HCT116 (cell line): Measurements from ENCODE around the gene FPR1. TPM values are rescaled to one million over a fixed set of nuclear protein-coding genes. Genes with fewer than 3 reads are reported as not detected.

ENCODE experiments used
- ATAC-seq: fragments of 200-7000 bp; cut with Tn5 transposase; 2 replicates; pipeline ENCODE4 v1.9.1; 2020; ENCODE audit warnings: mild to moderate bottlenecking, moderate library complexity
- BruUV-seq: library from RNA; stranded (reverse); fragments of 400-500 nt; replicated peaks from 2 replicates; lab custom pipeline; 2021; lab: Mats Ljungman, UMichigan
- CTCF ChIA-PET: fragments of 300-600 bp; sonication (Branson Sonifier 250); formaldehyde crosslinking; loops from one replicate; lab custom pipeline; 2021; ENCODE audit warnings: antibody characterized with exemption; lab: Charles Lee
- POLR2A ChIA-PET: fragments of 300-600, 350-600 bp; sonication (Branson Sonifier 250); formaldehyde crosslinking; loops from one replicate; lab custom pipeline; 2021; ENCODE audit warnings: antibody characterized with exemption; lab: Charles Lee
- RAD21 ChIA-PET, 2 experiments: fragments of 300-600 bp; sonication (Branson Sonifier 250); formaldehyde crosslinking; loops; one replicate each; lab custom pipeline; 2023; ENCODE audit warnings: low total read pairs in 2 of 2; ENCODE audit not compliant: uncharacterized antibody in 2 of 2, unreplicated experiment in 2 of 2, low non-redundant PET in 1 of 2; lab: Charles Lee
- DNase-seq: peaks from one replicate; pipeline ENCODE4 v3.0.0-alpha.2; 2010; ENCODE audit warnings: low read depth, low spot score
- H2AFZ ChIP-seq: fragments of 200-600 bp; shearing (Covaris generic), sonication (generic); 2 replicates; pipeline ENCODE4 v1.6.1; 2017; ENCODE audit warnings: low read depth, mixed run types, mixed read lengths, antibody characterized with exemption, low read length; ENCODE audit not compliant: poor library complexity, severe bottlenecking
- H3K27ac ChIP-seq: 2 replicates; pipeline ENCODE4 v1.5.1; 2012; ENCODE audit warnings: low read depth, low read length
- H3K27me3 ChIP-seq: fragments of 200-600 bp; sonication (generic); 2 replicates; pipeline ENCODE4 v1.6.1; 2016; ENCODE audit warnings: mixed run types, low read length, mixed read lengths; ENCODE audit not compliant: insufficient read depth
- H3K36me3 ChIP-seq, 2 experiments: fragments of 200-500 bp in 1 of 2; fragments of 200-600 bp in 1 of 2; sonication (Bioruptor generic) in 1 of 2; sonication (generic) in 1 of 2; 2 replicates each; pipeline versions ENCODE4 v1.5.1 to v1.6.1; 2014 to 2016; ENCODE audit warnings: low read length in 2 of 2, inconsistent platforms in 1 of 2, mixed read lengths in 1 of 2, mixed run types in 1 of 2; ENCODE audit not compliant: insufficient read depth in 2 of 2, control insufficient read depth in 1 of 2
- H3K4me1 ChIP-seq, 2 experiments: fragments of 200-600 bp in 1 of 2; sonication (generic) in 1 of 2; 2 replicates each; pipeline versions ENCODE4 v1.5.1 to v1.6.1; 2012 to 2017; ENCODE audit warnings: low read length in 2 of 2, inconsistent platforms in 1 of 2, mild to moderate bottlenecking in 1 of 2, mixed read lengths in 1 of 2, mixed run types in 1 of 2, moderate library complexity in 1 of 2; ENCODE audit not compliant: insufficient read depth in 2 of 2, control insufficient read depth in 1 of 2
- H3K4me2 ChIP-seq: fragments of 200-600 bp; sonication (generic); 2 replicates; pipeline ENCODE4 v1.6.1; 2017; ENCODE audit warnings: mixed run types, low read length, mixed read lengths
- H3K4me3 ChIP-seq, 2 experiments: fragments of 200-600 bp in 1 of 2; sonication (generic) in 1 of 2; replicated peaks in 1 of 2; 2 replicates each; pipeline ENCODE4 v1.5.1; 2011 to 2016; ENCODE audit warnings: low read length in 2 of 2, control low read depth in 1 of 2, low read depth in 1 of 2, mild to moderate bottlenecking in 1 of 2, mixed read lengths in 1 of 2, mixed run types in 1 of 2
- H3K79me2 ChIP-seq: fragments of 200-600 bp; sonication (generic); 2 replicates; pipeline ENCODE4 v1.6.1; 2017; ENCODE audit warnings: mild to moderate bottlenecking, mixed run types, low read length, moderate library complexity, mixed read lengths; ENCODE audit not compliant: insufficient read depth
- H3K9ac ChIP-seq: fragments of 200-600 bp; sonication (generic); 2 replicates; pipeline ENCODE4 v1.6.1; 2016; ENCODE audit warnings: low read length, mixed read lengths
- H3K9me2 ChIP-seq: fragments of 200-600 bp; sonication (generic), shearing (Covaris generic); 2 replicates; pipeline ENCODE4 v1.6.1; 2017; ENCODE audit warnings: mixed run types, mild to moderate bottlenecking, moderate library complexity; ENCODE audit not compliant: insufficient read depth
- H3K9me3 ChIP-seq, 2 experiments: fragments of 200-500 bp in 1 of 2; fragments of 200-600 bp in 1 of 2; sonication (Bioruptor generic) in 1 of 2; sonication (generic) in 1 of 2; 2 replicates each; pipeline ENCODE4 v1.6.1; 2014 to 2017; ENCODE audit warnings: low read length in 2 of 2, mixed read lengths in 2 of 2, inconsistent platforms in 1 of 2, low read depth in 1 of 2, mild to moderate bottlenecking in 1 of 2, mixed run types in 1 of 2, moderate library complexity in 1 of 2; ENCODE audit not compliant: control insufficient read depth in 1 of 2, insufficient read depth in 1 of 2
- H4K20me1 ChIP-seq: fragments of 200-600 bp; sonication (generic), shearing (Covaris generic); 2 replicates; pipeline ENCODE4 v1.6.1; 2017; ENCODE audit warnings: mixed run types, mild to moderate bottlenecking, moderate library complexity; ENCODE audit not compliant: insufficient read depth
- ATF3 ChIP-seq: IDR thresholded peaks from 2 replicates; pipeline ENCODE4 v1.6.1; 2012
- CBX3 ChIP-seq: IDR thresholded peaks from 2 replicates; pipeline ENCODE4 v1.6.1; 2012; ENCODE audit warnings: low read depth
- CEBPB ChIP-seq: IDR thresholded peaks from 2 replicates; pipeline ENCODE4 v1.6.1; 2012; ENCODE audit warnings: low read depth
- ELF1 ChIP-seq: IDR thresholded peaks from 2 replicates; pipeline ENCODE4 v1.6.1; 2012; ENCODE audit warnings: low read depth, borderline replicate concordance
- EZH2 ChIP-seq: fragments of 200-600 bp; sonication (generic); IDR thresholded peaks from 2 replicates; pipeline ENCODE4 v1.6.1; 2017; ENCODE audit warnings: antibody characterized with exemption, mixed run types
- EZH2phosphoT487 ChIP-seq: fragments of 200-600 bp; IDR thresholded peaks from 2 replicates; pipeline ENCODE4 v1.6.1; 2018; ENCODE audit warnings: antibody characterized with exemption, borderline replicate concordance
- FOSL1 ChIP-seq: IDR thresholded peaks from 2 replicates; pipeline ENCODE4 v1.6.1; 2012; ENCODE audit warnings: low read depth
- JUND ChIP-seq: IDR thresholded peaks from 2 replicates; pipeline ENCODE4 v1.6.1; 2012
- POLR2A ChIP-seq: IDR thresholded peaks from 2 replicates; pipeline ENCODE4 v1.7.0; 2011; ENCODE audit warnings: borderline replicate concordance; ENCODE audit not compliant: insufficient read depth, insufficient read length; ENCODE audit errors: extremely low read depth
- POLR2AphosphoS5 ChIP-seq: IDR thresholded peaks from 2 replicates; pipeline ENCODE4 v1.6.1; 2011; ENCODE audit warnings: mild to moderate bottlenecking, low read depth, low read length, moderate library complexity
- SP1 ChIP-seq: IDR thresholded peaks from 2 replicates; pipeline ENCODE4 v1.6.1; 2012; ENCODE audit warnings: low read depth
- SRF ChIP-seq: IDR thresholded peaks from 2 replicates; pipeline ENCODE4 v1.6.1; 2012; ENCODE audit warnings: low read depth
- TCF7L2 ChIP-seq: IDR thresholded peaks from 2 replicates; pipeline ENCODE4 v1.7.0; 2011; ENCODE audit warnings: borderline replicate concordance, inconsistent platforms; ENCODE audit not compliant: insufficient read depth, insufficient read length; ENCODE audit errors: extremely low read depth
- YY1 ChIP-seq: IDR thresholded peaks from 2 replicates; pipeline ENCODE4 v1.6.1; 2011; ENCODE audit warnings: low read length, low read depth, moderate library complexity, mild to moderate bottlenecking; ENCODE audit not compliant: insufficient replicate concordance; ENCODE audit errors: extremely low read depth
- ZBTB33 ChIP-seq: IDR thresholded peaks from 2 replicates; pipeline ENCODE4 v1.6.1; 2011; ENCODE audit warnings: mild to moderate bottlenecking, low read length, moderate library complexity; ENCODE audit not compliant: insufficient replicate concordance; ENCODE audit errors: extremely low read depth
- ZNF274 ChIP-seq: fragments of 200-500 bp; sonication (Bioruptor generic); IDR thresholded peaks from 2 replicates; pipeline ENCODE4 v1.6.1; 2014; ENCODE audit warnings: mild to moderate bottlenecking, low read depth, low read length, inconsistent platforms
- intact Hi-C: fragments of 100-400 bp; cut with micrococcal nuclease; formaldehyde crosslinking; loops from 2 replicates; pipeline ENCODE4 v1.10.0; 2022
- total RNA-seq: library from RNA; stranded (reverse); gene quantifications from one replicate; pipeline ENCODE4 v1.2.1, GENCODE V29; 2021; ENCODE audit not compliant: unreplicated experiment
- TF ChIP-seq, protein P1 (sequence below), 3 experiments: fragments of 200-600 bp in 1 of 3; sonication (generic) in 1 of 3; IDR thresholded peaks in 2 of 3; conservative IDR thresholded peaks in 1 of 3; 2 replicates each; pipeline ENCODE4 v1.5.1; 2012 to 2017; ENCODE audit warnings: low read depth in 2 of 3, low read length in 2 of 3, antibody characterized with exemption in 1 of 3, borderline replicate concordance in 1 of 3, control low read depth in 1 of 3, mild to moderate bottlenecking in 1 of 3, mixed read lengths in 1 of 3, mixed run types in 1 of 3, moderate library complexity in 1 of 3; ENCODE audit not compliant: insufficient read depth in 1 of 3
- TF ChIP-seq, protein P2 (sequence below): IDR thresholded peaks from 2 replicates; pipeline ENCODE4 v1.6.1; 2012; ENCODE audit warnings: low read depth
- TF ChIP-seq, protein P3 (sequence below): IDR thresholded peaks from 2 replicates; pipeline ENCODE4 v1.6.1; 2012

FPR1 gene
- total RNA-seq, 1 experiment from 2014 or later = not detected

DNA sequence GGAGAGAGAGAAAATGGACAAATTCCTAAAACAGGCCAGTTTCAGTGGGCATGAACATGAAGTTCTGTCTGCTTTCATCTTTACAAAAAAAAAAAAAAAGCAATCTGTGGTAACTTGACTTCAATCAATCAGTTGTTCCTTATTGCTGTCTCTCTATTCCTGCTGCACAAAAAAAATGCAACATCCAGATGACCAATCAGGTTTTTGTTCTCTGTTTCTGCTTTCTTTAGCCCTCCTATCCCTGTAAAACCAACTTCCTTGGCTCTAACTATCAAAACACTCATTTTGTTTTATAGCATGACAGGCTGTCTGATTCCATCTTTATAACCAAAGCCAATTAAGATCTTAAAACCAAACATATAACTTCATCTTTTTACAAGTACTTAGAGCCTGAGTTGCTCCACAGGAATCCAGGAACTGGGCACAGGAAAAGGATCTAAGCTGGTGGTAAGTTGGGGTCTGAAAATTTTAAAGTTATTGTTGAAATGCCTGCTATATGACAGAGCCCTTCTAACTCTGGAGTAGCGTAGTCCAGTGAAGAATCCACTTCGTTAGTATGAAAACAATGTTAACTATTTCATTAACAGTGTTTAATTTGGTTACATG is 43.3 kb upstream of the FPR1 start, which contains the start of gene FPR3:
FPR3 (plus strand) TSS at position 273 of the 606 bp plus-strand sequence. CDS start 28,592 bp downstream, outside the sequence.
- POLR2A ChIA-PET = interaction anchor here (0.7 kb wide), 1 partner anchor 313 kb away, joined by 3 read pairs; no protein-coding TSS in a partner anchor
- intact Hi-C loops = no loop called here
- H3K4me2 ChIP-seq = no peak within 1 kb of the TSS
- CTCF ChIA-PET = no interaction called here
- no peaks in the 10 kb centered on the region for H4K20me1 ChIP-seq
- ATAC-seq = no peak
- H3K9me2 ChIP-seq = no peaks in the 10 kb centered on the region
- H3K27me3 ChIP-seq = no peaks in the 10 kb centered on the region
- no peak within 1 kb of the TSS for H3K4me3 ChIP-seq
- H2AFZ ChIP-seq = no peak within 1 kb of the TSS
- H3K36me3 ChIP-seq = no peaks in the 10 kb centered on the region
- no peaks in the 10 kb centered on the region for H3K79me2 ChIP-seq
- RAD21 ChIA-PET = no interaction called here
- H3K9ac ChIP-seq = no peak within 1 kb of the TSS
- H3K9me3 ChIP-seq = no peaks in the 10 kb centered on the region; a peak in 1 of 4 replicates
- no peak within 1 kb of the TSS for H3K27ac ChIP-seq
- DNase-seq = no peak
- no TSS peak for BruUV-seq
- no peak for TF ChIP-seq CBX3
- no peak for TF ChIP-seq ATF3
- TF ChIP-seq YY1 = no peak
- TF ChIP-seq ZNF274 = no peak
- TF ChIP-seq, protein P1, sequence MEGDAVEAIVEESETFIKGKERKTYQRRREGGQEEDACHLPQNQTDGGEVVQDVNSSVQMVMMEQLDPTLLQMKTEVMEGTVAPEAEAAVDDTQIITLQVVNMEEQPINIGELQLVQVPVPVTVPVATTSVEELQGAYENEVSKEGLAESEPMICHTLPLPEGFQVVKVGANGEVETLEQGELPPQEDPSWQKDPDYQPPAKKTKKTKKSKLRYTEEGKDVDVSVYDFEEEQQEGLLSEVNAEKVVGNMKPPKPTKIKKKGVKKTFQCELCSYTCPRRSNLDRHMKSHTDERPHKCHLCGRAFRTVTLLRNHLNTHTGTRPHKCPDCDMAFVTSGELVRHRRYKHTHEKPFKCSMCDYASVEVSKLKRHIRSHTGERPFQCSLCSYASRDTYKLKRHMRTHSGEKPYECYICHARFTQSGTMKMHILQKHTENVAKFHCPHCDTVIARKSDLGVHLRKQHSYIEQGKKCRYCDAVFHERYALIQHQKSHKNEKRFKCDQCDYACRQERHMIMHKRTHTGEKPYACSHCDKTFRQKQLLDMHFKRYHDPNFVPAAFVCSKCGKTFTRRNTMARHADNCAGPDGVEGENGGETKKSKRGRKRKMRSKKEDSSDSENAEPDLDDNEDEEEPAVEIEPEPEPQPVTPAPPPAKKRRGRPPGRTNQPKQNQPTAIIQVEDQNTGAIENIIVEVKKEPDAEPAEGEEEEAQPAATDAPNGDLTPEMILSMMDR (IDR thresholded peaks at IDR 0.05 in 2 of 3, conservative IDR thresholded peaks at IDR 0.05 in 1 of 3; ENCODE audit: borderline replicate concordance in 1 of 3, insufficient read depth in 1 of 3, low read depth in 2 of 3, low read length in 2 of 3) = no peak
- no peak for TF ChIP-seq EZH2phosphoT487
- no peak for TF ChIP-seq ZBTB33
- TF ChIP-seq, protein P2, sequence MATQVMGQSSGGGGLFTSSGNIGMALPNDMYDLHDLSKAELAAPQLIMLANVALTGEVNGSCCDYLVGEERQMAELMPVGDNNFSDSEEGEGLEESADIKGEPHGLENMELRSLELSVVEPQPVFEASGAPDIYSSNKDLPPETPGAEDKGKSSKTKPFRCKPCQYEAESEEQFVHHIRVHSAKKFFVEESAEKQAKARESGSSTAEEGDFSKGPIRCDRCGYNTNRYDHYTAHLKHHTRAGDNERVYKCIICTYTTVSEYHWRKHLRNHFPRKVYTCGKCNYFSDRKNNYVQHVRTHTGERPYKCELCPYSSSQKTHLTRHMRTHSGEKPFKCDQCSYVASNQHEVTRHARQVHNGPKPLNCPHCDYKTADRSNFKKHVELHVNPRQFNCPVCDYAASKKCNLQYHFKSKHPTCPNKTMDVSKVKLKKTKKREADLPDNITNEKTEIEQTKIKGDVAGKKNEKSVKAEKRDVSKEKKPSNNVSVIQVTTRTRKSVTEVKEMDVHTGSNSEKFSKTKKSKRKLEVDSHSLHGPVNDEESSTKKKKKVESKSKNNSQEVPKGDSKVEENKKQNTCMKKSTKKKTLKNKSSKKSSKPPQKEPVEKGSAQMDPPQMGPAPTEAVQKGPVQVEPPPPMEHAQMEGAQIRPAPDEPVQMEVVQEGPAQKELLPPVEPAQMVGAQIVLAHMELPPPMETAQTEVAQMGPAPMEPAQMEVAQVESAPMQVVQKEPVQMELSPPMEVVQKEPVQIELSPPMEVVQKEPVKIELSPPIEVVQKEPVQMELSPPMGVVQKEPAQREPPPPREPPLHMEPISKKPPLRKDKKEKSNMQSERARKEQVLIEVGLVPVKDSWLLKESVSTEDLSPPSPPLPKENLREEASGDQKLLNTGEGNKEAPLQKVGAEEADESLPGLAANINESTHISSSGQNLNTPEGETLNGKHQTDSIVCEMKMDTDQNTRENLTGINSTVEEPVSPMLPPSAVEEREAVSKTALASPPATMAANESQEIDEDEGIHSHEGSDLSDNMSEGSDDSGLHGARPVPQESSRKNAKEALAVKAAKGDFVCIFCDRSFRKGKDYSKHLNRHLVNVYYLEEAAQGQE = no peak
- no peak for TF ChIP-seq EZH2
- TF ChIP-seq JUND = no peak
- no peak for TF ChIP-seq POLR2A
- TF ChIP-seq CEBPB = no peak
- TF ChIP-seq SP1 = no peak
- TF ChIP-seq FOSL1 = no peak
- TF ChIP-seq POLR2AphosphoS5 = no peak
- TF ChIP-seq TCF7L2 = no peak
- TF ChIP-seq SRF = no peak
- no peak for TF ChIP-seq ELF1
- TF ChIP-seq, protein P3, sequence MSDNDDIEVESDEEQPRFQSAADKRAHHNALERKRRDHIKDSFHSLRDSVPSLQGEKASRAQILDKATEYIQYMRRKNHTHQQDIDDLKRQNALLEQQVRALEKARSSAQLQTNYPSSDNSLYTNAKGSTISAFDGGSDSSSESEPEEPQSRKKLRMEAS = no peak
- peaks cover 0 to 7% of the 10 kb centered on the region in 2 experiments; a peak in 1 of 4 replicates for H3K4me1 ChIP-seq
